ENCODE measurements around the gene USH1C.

GRCh38 chr11:17460406-17460805 is 83.8 kb downstream of the USH1C start:
- TF ChIP-seq CTCF (IDR thresholded peaks at IDR 0.05; ENCODE audit: low read depth, low read length, missing input control) (no peak), HNF4A (conservative IDR thresholded peaks at IDR 0.05) (no peak)
- TF ChIP-seq, protein P1, sequence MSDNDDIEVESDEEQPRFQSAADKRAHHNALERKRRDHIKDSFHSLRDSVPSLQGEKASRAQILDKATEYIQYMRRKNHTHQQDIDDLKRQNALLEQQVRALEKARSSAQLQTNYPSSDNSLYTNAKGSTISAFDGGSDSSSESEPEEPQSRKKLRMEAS (IDR thresholded peaks at IDR 0.05), result no peak
